ENCODE data around the gene KREMEN2. TPM values are rescaled to one million over a fixed set of nuclear protein-coding genes. Genes with fewer than 3 reads are reported as not detected.

The KREMEN2 gene
- total RNA-seq, 2 experiments from 2014 or later = 0.08 TPM; not detected in 1

DNA sequence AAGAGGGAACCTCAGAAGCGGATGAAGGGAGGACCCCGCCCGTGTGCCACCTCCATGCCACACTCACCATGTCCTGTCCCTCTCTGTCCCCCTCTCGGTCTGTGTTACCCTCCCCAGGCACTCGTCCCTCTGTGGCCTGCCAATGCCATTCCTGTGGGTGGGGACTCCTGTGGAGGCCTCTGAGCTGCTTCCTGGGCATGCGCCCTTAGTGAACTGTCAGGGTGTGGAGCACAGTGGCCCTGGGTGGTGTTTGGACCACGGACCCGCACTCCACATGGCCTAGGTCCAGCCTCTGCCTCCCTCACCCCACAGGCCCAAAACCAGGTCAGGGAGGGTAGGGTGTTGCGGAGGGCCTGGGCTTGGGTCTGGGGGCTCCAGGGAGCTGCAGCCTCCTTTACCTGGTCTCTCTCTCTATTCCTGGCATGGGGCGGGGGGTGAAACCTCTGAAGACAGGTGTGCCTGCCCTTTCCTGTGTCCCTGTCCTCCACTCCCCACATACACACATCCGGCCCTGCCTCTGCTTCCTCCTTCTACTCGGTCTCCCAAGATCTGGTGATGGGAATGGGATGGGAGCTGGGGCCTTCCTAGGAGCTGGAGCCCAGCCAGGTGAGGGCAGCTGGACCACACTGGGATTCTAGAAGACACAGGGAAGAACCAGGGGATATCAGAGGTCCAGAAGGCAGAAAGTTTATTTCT lies 27.6 kb downstream of the KREMEN2 start:
- no peaks in the 10 kb centered on the region for H3K27me3 Mint-ChIP-seq
- no peak for DNase-seq
- no peak overlapping the region for H3K27ac Mint-ChIP-seq
- no peak overlapping the region for H3K4me3 Mint-ChIP-seq
- no peaks in the 10 kb centered on the region for H3K36me3 Mint-ChIP-seq (ENCODE audit: low read depth)
- H3K9me3 Mint-ChIP-seq = no peaks in the 10 kb centered on the region
- CTCF ChIA-PET = interaction anchor here (0.9 to 2.8 kb wide), 2 partner anchors 12 to 67 kb away, joined by 3 to 8 read pairs; no protein-coding TSS in a partner anchor
- POLR2A ChIA-PET = no interaction called here
- no peaks in the 10 kb centered on the region for H3K4me1 Mint-ChIP-seq

DNA sequence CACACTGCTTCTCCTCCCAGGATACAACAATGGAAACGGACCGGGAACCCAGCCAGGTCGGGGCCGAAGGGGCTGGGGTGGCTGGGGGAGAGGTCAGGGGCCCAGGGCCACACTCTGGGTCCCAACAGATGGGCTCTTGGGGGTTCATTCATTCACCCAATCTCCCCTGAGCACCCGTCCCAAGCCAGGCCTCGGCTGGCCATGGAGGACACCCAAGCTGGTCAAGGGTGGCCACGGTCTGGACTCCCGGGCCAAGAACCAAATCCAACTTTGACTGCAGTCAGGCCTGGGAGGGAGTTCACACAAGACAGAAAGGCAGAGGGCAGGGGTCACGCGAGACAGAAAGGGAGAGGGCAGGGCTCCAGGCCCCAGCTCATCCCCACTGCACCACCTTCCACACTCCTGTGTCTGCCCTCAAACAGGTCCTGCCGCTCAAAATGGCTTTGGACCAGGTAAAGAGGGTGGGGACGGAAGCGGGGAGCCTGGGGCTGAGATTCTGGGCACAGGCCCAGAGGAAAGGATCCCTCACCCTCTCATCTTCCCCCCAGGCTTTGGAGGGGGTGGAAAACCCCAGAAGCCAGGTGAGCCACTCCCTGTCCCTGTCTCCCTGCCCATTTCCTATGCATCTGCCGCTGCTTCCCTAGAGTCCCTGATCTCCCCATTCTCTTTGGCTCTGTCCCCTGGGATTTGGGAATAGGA lies 28.5 kb downstream of the KREMEN2 start:
- Mint-ChIP-seq H3K27me3 (no peaks in the 10 kb centered on the region), H3K36me3 (ENCODE audit: low read depth) (no peaks in the 10 kb centered on the region), H3K27ac (no peak overlapping the region), H3K4me1 (no peaks in the 10 kb centered on the region), H3K4me3 (no peak overlapping the region), H3K9me3 (no peaks in the 10 kb centered on the region)
- DNase-seq = no peak
- CTCF ChIA-PET = interaction anchor here (0.9 kb wide), 1 partner anchor 66 kb away, joined by 3 read pairs; no protein-coding TSS in a partner anchor
- POLR2A ChIA-PET = no interaction called here

DNA sequence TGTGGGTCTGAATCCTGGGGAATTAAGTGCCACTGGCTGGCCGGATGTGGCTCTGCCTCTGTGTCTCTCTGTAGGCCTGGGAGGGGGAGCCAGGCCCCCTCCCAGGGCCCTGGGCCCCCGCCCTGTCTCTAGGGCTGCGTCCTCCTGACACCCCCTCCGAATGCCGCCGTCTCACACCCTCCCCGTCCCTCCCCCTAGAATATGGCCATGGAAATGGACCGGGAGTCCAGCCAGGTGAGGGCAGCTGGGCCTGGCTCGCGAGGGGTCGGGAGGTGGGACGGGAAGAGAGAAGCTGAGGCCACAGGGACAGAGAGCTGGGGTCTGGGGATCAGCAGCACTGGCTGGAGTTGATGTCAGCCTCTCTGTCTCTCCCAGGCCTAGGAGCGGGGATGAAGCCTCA lies 32.2 kb downstream of the KREMEN2 start:
- CTCF ChIA-PET = interaction anchor here (0.5 to 0.8 kb wide), 2 partner anchors 68 to 704 kb away, joined by 3 read pairs; no protein-coding TSS in a partner anchor
- Mint-ChIP-seq H3K36me3 (ENCODE audit: low read depth) (no peaks in the 10 kb centered on the region), H3K27ac (no peak overlapping the region), H3K9me3 (no peaks in the 10 kb centered on the region), H3K4me3 (no peak overlapping the region), H3K27me3 (peaks cover 2% of the 10 kb centered on the region), H3K4me1 (no peaks in the 10 kb centered on the region)
- no peak for DNase-seq
- POLR2A ChIA-PET = no interaction called here

DNA sequence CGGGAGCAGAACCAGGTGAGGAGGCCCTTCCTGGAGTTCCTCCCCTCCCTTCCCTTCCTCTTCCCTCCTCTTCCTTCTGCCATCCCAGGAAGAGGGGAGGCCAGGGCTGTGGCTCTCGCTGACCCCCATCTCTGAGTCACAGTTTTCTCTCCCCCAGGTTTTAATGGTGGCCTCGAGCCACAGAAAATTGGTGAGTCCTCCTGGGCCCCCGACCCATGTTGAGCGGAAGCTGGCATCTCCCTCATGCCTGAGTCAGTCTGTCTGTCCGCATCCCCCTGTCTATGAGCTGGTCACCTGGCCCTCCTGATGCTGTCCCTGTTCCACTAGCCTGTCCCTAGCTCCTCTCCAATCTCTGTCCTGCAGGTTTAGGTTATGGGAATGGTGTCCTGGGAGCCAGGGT lies 35.9 kb downstream of the KREMEN2 start:
- Mint-ChIP-seq H3K9me3 (no peaks in the 10 kb centered on the region), H3K4me3 (no peak overlapping the region), H3K27ac (no peak overlapping the region), H3K27me3 (peaks cover 5% of the 10 kb centered on the region), H3K36me3 (ENCODE audit: low read depth) (no peaks in the 10 kb centered on the region), H3K4me1 (peaks cover 8% of the 10 kb centered on the region)
- DNase-seq = no peak
- ChIA-PET POLR2A (no interaction called here), CTCF (interaction anchor here (0.6 to 1.5 kb wide), 4 partner anchors 10 to 626 kb away, joined by 3 to 4 read pairs (median 3); a partner anchor contains a TSS)

DNA sequence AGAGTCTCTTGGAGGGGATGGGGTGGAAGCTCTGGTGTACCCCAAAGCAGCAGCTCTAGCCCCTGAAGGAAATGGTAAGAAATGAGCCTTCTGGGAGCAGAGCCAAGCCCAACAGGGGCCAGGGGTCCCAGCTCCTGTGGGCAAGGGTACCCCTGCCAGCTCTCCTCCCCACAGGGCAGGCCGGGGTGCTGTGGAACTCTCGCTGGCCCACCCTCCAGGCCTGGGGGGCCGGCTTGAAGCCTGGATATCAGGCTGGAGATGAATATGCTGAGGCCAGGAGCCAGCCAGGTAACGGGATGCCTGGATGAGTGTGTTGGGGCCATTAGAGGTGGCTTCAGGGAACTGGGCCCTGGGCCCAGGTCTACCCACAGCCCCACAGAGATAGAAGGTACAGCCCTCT lies 36.5 kb downstream of the KREMEN2 start:
- Mint-ChIP-seq H3K4me1 (peaks cover 9% of the 10 kb centered on the region), H3K27me3 (peaks cover 6% of the 10 kb centered on the region), H3K9me3 (no peaks in the 10 kb centered on the region), H3K4me3 (no peak overlapping the region), H3K36me3 (ENCODE audit: low read depth) (no peaks in the 10 kb centered on the region), H3K27ac (no peak overlapping the region)
- DNase-seq = no peak
- ChIA-PET CTCF (interaction anchor here (1.0 to 1.5 kb wide), 5 partner anchors 10 to 27 kb away, joined by 3 to 5 read pairs (median 3); a partner anchor contains a TSS), POLR2A (interaction anchor here (0.6 kb wide), 1 partner anchor 24 kb away, joined by 3 read pairs; no protein-coding TSS in a partner anchor)

DNA sequence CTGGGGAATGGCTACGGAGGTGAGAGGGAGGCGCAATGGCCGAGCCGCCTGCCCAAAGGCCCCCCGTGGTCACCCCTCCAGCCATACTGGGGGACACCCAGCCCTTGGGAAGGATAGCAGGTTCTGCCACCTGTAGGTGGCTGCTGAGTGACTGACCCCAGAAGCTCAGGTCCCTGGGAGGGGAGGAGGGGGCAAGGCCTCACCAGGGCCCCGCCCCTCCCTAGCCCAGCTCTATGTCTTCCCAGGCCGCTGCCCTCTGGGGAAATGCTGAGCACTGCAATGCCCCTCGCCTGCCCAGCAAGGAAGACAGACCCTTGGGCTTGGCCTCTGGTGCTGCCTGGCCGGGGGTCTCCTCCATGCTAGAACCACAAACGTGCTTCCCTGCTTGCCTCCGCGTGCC lies 37.2 kb downstream of the KREMEN2 start:
- Mint-ChIP-seq H3K27ac (no peak overlapping the region), H3K9me3 (no peaks in the 10 kb centered on the region), H3K4me3 (no peak overlapping the region), H3K27me3 (peaks cover 10% of the 10 kb centered on the region), H3K36me3 (ENCODE audit: low read depth) (no peaks in the 10 kb centered on the region), H3K4me1 (peaks cover 12% of the 10 kb centered on the region)
- DNase-seq = no peak
- POLR2A ChIA-PET = no interaction called here
- CTCF ChIA-PET = interaction anchor here (1.2 to 1.4 kb wide), 4 partner anchors 11 to 28 kb away, joined by 3 to 5 read pairs (median 3); no protein-coding TSS in a partner anchor

DNA sequence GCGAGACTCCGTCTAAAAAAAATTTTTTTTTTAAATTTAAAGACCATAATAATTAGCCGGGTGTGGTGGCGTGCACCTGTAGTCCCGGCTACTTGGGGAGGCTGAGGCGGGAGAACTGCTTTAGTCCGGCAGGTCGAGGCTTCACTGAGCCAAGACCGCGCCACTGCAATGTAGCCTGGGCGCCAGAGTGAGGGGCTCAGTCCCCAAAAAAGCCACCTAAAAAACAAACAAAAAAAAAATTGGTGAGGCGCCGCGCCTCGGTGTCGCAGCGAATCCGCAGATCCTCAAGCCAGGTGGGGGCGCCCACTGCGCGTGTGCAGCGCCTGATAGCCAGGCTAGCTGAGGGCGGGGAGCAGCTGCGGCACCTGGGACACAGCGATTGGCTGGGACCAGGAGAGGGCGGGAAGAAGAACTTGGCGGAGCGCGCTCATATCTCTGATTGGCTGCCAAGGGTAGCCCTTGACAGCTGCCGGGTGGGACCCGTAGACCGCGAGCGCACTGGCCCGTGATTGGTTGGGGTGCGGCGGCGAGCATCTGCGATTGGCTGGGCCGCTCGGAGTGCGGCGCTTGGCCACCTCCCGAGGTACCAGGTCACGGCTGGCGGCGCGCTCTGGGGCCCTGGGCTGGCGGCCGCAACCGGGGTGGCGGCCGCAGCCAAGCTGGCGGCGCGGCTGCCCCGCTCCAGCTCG lies 39.7 kb downstream of the KREMEN2 start:
- CTCF ChIA-PET = interaction anchor here (0.6 to 2.1 kb wide), 17 partner anchors 9 to 720 kb away, joined by 3 to 8 read pairs (median 5); partner anchors contain the start of genes PKMYT1 and TNFRSF12A
- Mint-ChIP-seq H3K9me3 (no peaks in the 10 kb centered on the region), H3K27ac (no peak overlapping the region), H3K27me3 (peaks cover 23% of the 10 kb centered on the region), H3K36me3 (ENCODE audit: low read depth) (no peaks in the 10 kb centered on the region), H3K4me3 (peak overlapping the region; percentile 66), H3K4me1 (peaks cover 31% of the 10 kb centered on the region)
- POLR2A ChIA-PET = no interaction called here
- peak; percentile 98 for DNase-seq

DNA sequence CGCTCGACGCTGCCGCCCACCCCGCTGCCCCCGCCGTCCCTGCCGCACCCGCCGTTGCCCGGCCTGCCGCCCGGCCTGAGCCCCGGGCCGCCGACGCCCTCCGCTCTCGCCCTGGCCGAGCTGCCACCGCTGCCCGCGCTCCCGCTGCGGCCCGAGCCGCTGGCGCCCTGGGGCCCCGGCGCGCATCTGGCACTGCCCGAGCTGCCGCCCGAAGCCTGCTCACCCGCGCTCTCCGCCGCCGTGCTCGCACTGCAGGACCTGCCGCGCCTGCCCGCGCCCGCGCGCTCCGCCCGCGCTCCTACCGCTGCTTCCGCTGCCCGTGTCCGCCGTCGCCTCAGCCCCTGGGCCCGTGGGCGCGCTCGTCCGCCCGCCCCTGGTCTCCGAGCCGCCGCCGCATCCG lies 40.2 kb downstream of the KREMEN2 start:
- Mint-ChIP-seq H3K36me3 (ENCODE audit: low read depth) (no peaks in the 10 kb centered on the region), H3K9me3 (no peaks in the 10 kb centered on the region), H3K27ac (no peak overlapping the region), H3K4me1 (peaks cover 33% of the 10 kb centered on the region), H3K27me3 (peaks cover 21% of the 10 kb centered on the region), H3K4me3 (no peak overlapping the region)
- POLR2A ChIA-PET = no interaction called here
- no peak for DNase-seq
- CTCF ChIA-PET = interaction anchor here (0.6 to 2.2 kb wide), 19 partner anchors 10 to 719 kb away, joined by 3 to 8 read pairs (median 5); partner anchors contain the start of genes PKMYT1 and TNFRSF12A

DNA sequence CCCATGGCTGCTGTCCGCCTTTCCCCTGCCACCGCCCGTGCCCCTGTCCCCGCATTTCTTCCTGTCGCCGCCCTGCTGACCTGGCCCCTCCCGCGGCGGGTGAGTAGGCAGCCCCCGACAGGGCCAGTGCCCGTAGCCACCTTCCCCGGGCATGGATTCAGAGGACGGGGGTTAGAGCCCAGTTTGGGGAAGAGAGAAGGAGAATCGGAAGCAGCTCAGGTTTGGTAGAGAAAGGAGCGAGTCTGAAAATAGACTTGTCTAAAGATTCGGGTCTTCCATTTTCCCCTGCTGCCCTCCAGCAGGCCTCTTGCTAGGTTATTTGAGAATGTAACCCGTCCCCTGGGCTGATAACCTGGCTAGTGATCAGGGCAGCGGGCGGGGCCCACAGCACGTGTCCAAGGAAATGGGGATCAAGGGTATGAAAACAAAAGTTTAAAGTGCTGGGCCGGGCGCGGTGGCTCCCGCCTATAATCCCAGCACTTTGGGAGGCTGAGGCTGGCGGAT lies 40.8 kb downstream of the KREMEN2 start:
- CTCF ChIA-PET = interaction anchor here (0.7 to 2.2 kb wide), 6 partner anchors 15 to 43 kb away, joined by 3 to 8 read pairs (median 6); partner anchors contain the start of gene TNFRSF12A
- POLR2A ChIA-PET = no interaction called here

DNA sequence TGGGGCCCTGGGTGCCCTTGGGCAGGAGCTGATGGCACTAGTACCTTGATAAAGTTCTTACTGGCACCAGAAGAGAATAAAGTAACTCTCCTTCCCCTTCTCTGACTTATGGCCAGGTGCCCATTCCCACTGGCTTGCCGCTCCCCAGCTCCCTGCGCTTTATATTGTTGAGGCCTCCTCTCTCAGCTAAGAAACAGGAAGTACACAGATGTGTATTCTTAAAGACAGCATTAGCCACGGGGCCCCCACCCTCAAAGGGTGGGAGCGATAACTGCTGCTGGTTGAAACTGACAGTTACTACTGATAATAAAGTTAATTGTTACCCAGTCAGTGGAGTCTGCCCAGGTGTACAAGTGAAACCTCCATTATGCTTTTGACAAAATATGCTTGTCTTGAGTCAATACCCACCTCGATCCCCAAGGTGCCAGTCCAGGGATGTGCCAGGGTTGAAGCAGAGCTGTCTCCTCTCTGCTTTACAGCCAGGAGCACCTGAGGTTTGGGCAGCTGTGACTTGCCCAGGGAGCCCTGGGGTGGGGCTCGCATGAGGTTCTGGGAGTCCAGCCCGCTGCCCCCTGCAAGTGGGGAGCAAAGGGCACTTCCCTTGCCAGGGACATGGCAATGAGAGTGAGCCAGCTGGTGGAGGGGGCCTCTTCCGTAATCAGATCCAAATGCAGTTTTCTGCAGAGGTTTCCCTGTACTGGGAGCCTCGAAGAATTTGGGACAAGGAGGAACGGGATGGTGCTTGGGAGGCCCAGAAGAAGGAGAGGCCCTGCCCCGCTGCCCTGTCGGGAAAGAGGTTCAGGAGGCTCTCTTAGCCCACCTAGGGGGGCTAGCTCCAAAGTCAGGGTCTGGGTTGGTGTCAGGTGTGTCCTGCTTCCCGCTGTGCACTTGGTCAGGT lies 43.2 kb downstream of the KREMEN2 start:
- Mint-ChIP-seq H3K27me3 (peaks cover 25% of the 10 kb centered on the region), H3K4me1 (peaks cover 33% of the 10 kb centered on the region), H3K36me3 (ENCODE audit: low read depth) (no peaks in the 10 kb centered on the region), H3K4me3 (no peak overlapping the region), H3K27ac (no peak overlapping the region), H3K9me3 (no peaks in the 10 kb centered on the region)
- no peak for DNase-seq
- ChIA-PET POLR2A (interaction anchor here (0.7 kb wide), 1 partner anchor 26 kb away, joined by 3 read pairs; no protein-coding TSS in a partner anchor), CTCF (interaction anchor here (0.9 to 2.6 kb wide), 4 partner anchors 13 to 51 kb away, joined by 3 to 15 read pairs (median 6); partner anchors contain the start of gene TNFRSF12A)

More for the DNA sequence above, 40.8 kb downstream of the KREMEN2 start:
- no peaks in the 10 kb centered on the region for H3K9me3 Mint-ChIP-seq
- H3K36me3 Mint-ChIP-seq (ENCODE audit: low read depth) = no peaks in the 10 kb centered on the region
- peak overlapping the region; percentile 73 for H3K4me3 Mint-ChIP-seq
- no peak for DNase-seq
- H3K4me1 Mint-ChIP-seq = peaks cover 33% of the 10 kb centered on the region
- no peak overlapping the region for H3K27ac Mint-ChIP-seq
- peaks cover 21% of the 10 kb centered on the region for H3K27me3 Mint-ChIP-seq

DNA sequence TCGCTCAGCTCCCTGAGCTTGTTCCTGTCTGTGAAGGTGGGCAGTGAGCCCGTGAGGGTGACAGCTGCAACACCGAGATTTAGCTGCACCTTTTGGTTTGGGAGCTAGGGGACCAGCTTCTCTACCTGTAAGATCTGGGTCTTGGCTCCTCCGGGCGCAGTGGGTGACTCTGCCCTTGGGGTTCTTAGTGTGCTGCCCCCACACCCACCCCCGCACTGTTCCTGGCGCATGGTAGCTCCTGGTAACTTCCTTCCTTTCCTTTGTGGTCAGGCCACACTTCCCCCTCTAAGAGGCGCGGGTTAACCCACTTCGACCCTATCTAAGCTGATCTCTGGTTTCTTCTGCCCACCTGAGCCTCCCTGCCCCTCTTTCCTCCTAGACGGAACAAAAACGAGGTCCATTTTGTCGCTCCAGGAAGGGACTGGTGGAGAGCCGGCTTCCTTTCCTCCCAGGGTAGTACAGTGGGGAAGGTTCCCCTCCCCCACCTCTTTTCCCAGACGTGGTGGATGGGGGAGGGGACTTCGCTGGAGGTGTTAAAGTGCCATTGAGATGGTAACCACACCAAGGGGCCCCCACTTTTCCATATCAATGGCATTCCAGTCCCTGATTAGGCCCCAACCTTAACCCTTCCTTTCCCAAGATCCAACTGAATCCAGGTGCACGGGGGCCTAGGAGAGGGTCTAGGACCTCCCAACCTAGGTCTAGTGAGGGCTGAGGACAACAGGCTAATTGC lies 44.0 kb downstream of the KREMEN2 start:
- Mint-ChIP-seq H3K9me3 (no peaks in the 10 kb centered on the region), H3K36me3 (ENCODE audit: low read depth) (no peaks in the 10 kb centered on the region), H3K27ac (no peak overlapping the region), H3K4me3 (peak overlapping the region; percentile 20), H3K27me3 (peaks cover 32% of the 10 kb centered on the region), H3K4me1 (peaks cover 32% of the 10 kb centered on the region)
- ChIA-PET POLR2A (interaction anchor here (0.7 kb wide), 1 partner anchor 27 kb away, joined by 3 read pairs; no protein-coding TSS in a partner anchor), CTCF (interaction anchor here (0.7 to 2.6 kb wide), 4 partner anchors 12 to 50 kb away, joined by 3 to 15 read pairs (median 6); partner anchors contain the start of gene TNFRSF12A)
- DNase-seq = no peak
